Left ventricle myocardium inferior (tissue), 1 donor: ENCODE measurements around the gene KRT33B. TPM values are rescaled to one million over a fixed set of nuclear protein-coding genes. Genes with fewer than 3 reads are reported as not detected.

Experiments
- DNase-seq: peaks from one replicate; pipeline ENCODE4 v3.0.0-alpha.2; 2020
- H3K27ac ChIP-seq: fragments of 200-600 bp; replicated peaks from 2 replicates; pipeline ENCODE4 v1.8.0; 2021
- H3K27me3 ChIP-seq: fragments of 200-600 bp; 2 replicates; pipeline ENCODE4 v1.8.0; 2021; ENCODE audit warnings: low read depth
- H3K36me3 ChIP-seq: fragments of 200-600 bp; 2 replicates; pipeline ENCODE4 v1.8.0; 2021
- H3K4me1 ChIP-seq: fragments of 200-600 bp; 2 replicates; pipeline ENCODE4 v1.8.0; 2021
- H3K4me3 ChIP-seq: fragments of 200-600 bp; 2 replicates; pipeline ENCODE4 v1.8.0; 2021; ENCODE audit warnings: mild to moderate bottlenecking, moderate library complexity
- H3K9me3 ChIP-seq: fragments of 200-600 bp; replicated peaks from 2 replicates; pipeline ENCODE4 v1.8.0; 2021
- CTCF ChIP-seq: fragments of 200-600 bp; IDR thresholded peaks from 2 replicates; pipeline ENCODE4 v1.8.0; 2021; ENCODE audit warnings: antibody characterized with exemption, mild to moderate bottlenecking, borderline replicate concordance
- intact Hi-C: fragments of 100-400 bp; cut with micrococcal nuclease; formaldehyde crosslinking; loops from one replicate; pipeline ENCODE4 v1.11.0; 2022
- total RNA-seq: library from RNA; stranded (reverse); fragmentation: NEBNext Ultra II Directional; extraction: Animal tissue kit (Norgen Biotek cat#: 25700); gene quantifications from one replicate; pipeline ENCODE4 v1.2.1, GENCODE V29; 2021
- donor health status: DM: no; HTN: yes; CAD: no; lungs with severe emphysema.

KRT33B gene
- total RNA-seq, 1 donor from 2014 or later = not detected

GRCh38 chr17:41335747-41336146 lies 33.9 kb downstream of the KRT33B start:
- Histone ChIP-seq H3K27me3 (peaks cover 84% of the 10 kb centered on the region), H3K4me3 (no peak overlapping the region), H3K27ac (no peak overlapping the region), H3K9me3 (no peaks in the 10 kb centered on the region), H3K36me3 (no peaks in the 10 kb centered on the region), H3K4me1 (no peaks in the 10 kb centered on the region)
- intact Hi-C loops = no loop called here
- DNase-seq = no peak
- no peak for TF ChIP-seq CTCF

- Histone ChIP-seq H3K4me3 (no peak overlapping the region), H3K27ac (no peak overlapping the region), H3K4me1 (no peaks in the 10 kb centered on the region), H3K9me3 (no peaks in the 10 kb centered on the region), H3K27me3 (peaks cover 80% of the 10 kb centered on the region), H3K36me3 (no peaks in the 10 kb centered on the region)
- TF ChIP-seq CTCF = no peak
- no peak for DNase-seq
- intact Hi-C loops = no loop called here
These were observed 35.0 kb downstream of the KRT33B start for GRCh38 chr17:41334385-41335305.

GRCh38 chr17:41333836-41334235 lies 35.8 kb downstream of the KRT33B start:
- TF ChIP-seq CTCF = no peak
- DNase-seq = no peak
- H3K4me3 ChIP-seq = no peak overlapping the region
- peaks cover 79% of the 10 kb centered on the region for H3K27me3 ChIP-seq
- H3K9me3 ChIP-seq = no peaks in the 10 kb centered on the region
- no peaks in the 10 kb centered on the region for H3K36me3 ChIP-seq
- H3K4me1 ChIP-seq = no peaks in the 10 kb centered on the region
- H3K27ac ChIP-seq = no peak overlapping the region
- intact Hi-C loops = no loop called here

- no peak for DNase-seq
- no peak overlapping the region for H3K27ac ChIP-seq
- no peaks in the 10 kb centered on the region for H3K9me3 ChIP-seq
- no peaks in the 10 kb centered on the region for H3K36me3 ChIP-seq
- peaks cover 83% of the 10 kb centered on the region for H3K27me3 ChIP-seq
- intact Hi-C loops = no loop called here
- no peak overlapping the region for H3K4me3 ChIP-seq
- no peaks in the 10 kb centered on the region for H3K4me1 ChIP-seq
- no peak for TF ChIP-seq CTCF
These were observed 36.5 kb downstream of the KRT33B start for GRCh38 chr17:41333098-41333497.

GRCh38 chr17:41332239-41332638 lies 37.4 kb downstream of the KRT33B start:
- Histone ChIP-seq H3K36me3 (no peaks in the 10 kb centered on the region), H3K4me1 (no peaks in the 10 kb centered on the region), H3K27me3 (peaks cover 92% of the 10 kb centered on the region), H3K4me3 (no peak overlapping the region), H3K9me3 (no peaks in the 10 kb centered on the region), H3K27ac (no peak overlapping the region)
- no peak for DNase-seq
- intact Hi-C loops = no loop called here
- no peak for TF ChIP-seq CTCF
